ENCODE results near the gene FAAH. TPM values are rescaled to one million over a fixed set of nuclear protein-coding genes. Genes with fewer than 3 reads are reported as not detected.
"Not testable (repeated sequence)": the region's sequence is repeated elsewhere in the genome, so short reads cannot be mapped to it uniquely, and the experiment has no call there.

The FAAH gene
- total and polyA plus RNA-seq, 2 donors (not counting 1 experiment from before 2014, with no cell fraction given), result 0.61 to 1.7 TPM

GRCh38 chr1:46352363-46352762 is 41.8 kb upstream of the FAAH start:
- no peaks in the 10 kb centered on the region for H4K20me1 ChIP-seq (ENCODE audit: control insufficient read depth, extremely low read depth, insufficient read depth, low read length)
- no peak for TF ChIP-seq EZH2 (IDR thresholded peaks at IDR 0.05; ENCODE audit: low read length, missing control alignments)
- no peak for TF ChIP-seq CTCF (conservative IDR thresholded peaks at IDR 0.05 in 1 of 2, IDR thresholded peaks at IDR 0.05 in 1 of 2; ENCODE audit: low read depth in 1 of 2, low read length in 2 of 2)
- no peak overlapping the region for H3K9ac ChIP-seq (ENCODE audit: insufficient read depth, low read length)
- no peak overlapping the region for H3K4me2 ChIP-seq (ENCODE audit: extremely low read depth, insufficient read depth, low read length)
- H3K4me1 ChIP-seq (ENCODE audit: control insufficient read depth, extremely low read depth, insufficient read depth, low read length), result no peaks in the 10 kb centered on the region
- peaks cover 6% of the 10 kb centered on the region for H3K36me3 ChIP-seq (ENCODE audit: control insufficient read depth, insufficient read depth, low read length)
- no peak overlapping the region for H3K27ac ChIP-seq (ENCODE audit: insufficient read depth, low read length)
- DNase-seq (ENCODE audit: low read depth in 2 of 2), result no peak
- no peaks in the 10 kb centered on the region for H3K79me2 ChIP-seq (ENCODE audit: control insufficient read depth, insufficient read depth, low read length)
- no peak overlapping the region for H3K4me3 ChIP-seq (replicated peaks in 1 of 4; ENCODE audit: control extremely low read depth in 1 of 4, insufficient read depth in 1 of 4, low read depth in 3 of 4, low read length in 4 of 4)
- H3K27me3 ChIP-seq (ENCODE audit: control insufficient read depth, insufficient read depth, low read length), result no peaks in the 10 kb centered on the region
- no peak overlapping the region for H2AFZ ChIP-seq (ENCODE audit: low read length)
- H3K9me3 ChIP-seq (ENCODE audit: control insufficient read depth, insufficient read depth, low read depth, low read length), result no peaks in the 10 kb centered on the region

GRCh38 chr1:46355920-46356319 is 38.2 kb upstream of the FAAH start:
- not testable (repeated sequence) for H3K4me1 ChIP-seq (ENCODE audit: control insufficient read depth, extremely low read depth, insufficient read depth, low read length); H3K79me2 ChIP-seq (ENCODE audit: control insufficient read depth, insufficient read depth, low read length); H3K4me2 ChIP-seq (ENCODE audit: extremely low read depth, insufficient read depth, low read length); H3K9ac ChIP-seq (ENCODE audit: insufficient read depth, low read length); H3K27me3 ChIP-seq (ENCODE audit: control insufficient read depth, insufficient read depth, low read length); H4K20me1 ChIP-seq (ENCODE audit: control insufficient read depth, extremely low read depth, insufficient read depth, low read length); H3K36me3 ChIP-seq (ENCODE audit: control insufficient read depth, insufficient read depth, low read length); H3K4me3 ChIP-seq (replicated peaks in 1 of 4; ENCODE audit: control extremely low read depth in 1 of 4, insufficient read depth in 1 of 4, low read depth in 3 of 4, low read length in 4 of 4); H3K9me3 ChIP-seq (ENCODE audit: control insufficient read depth, insufficient read depth, low read depth, low read length); DNase-seq (ENCODE audit: low read depth in 2 of 2); H3K27ac ChIP-seq (ENCODE audit: insufficient read depth, low read length); H2AFZ ChIP-seq (ENCODE audit: low read length)

DNA sequence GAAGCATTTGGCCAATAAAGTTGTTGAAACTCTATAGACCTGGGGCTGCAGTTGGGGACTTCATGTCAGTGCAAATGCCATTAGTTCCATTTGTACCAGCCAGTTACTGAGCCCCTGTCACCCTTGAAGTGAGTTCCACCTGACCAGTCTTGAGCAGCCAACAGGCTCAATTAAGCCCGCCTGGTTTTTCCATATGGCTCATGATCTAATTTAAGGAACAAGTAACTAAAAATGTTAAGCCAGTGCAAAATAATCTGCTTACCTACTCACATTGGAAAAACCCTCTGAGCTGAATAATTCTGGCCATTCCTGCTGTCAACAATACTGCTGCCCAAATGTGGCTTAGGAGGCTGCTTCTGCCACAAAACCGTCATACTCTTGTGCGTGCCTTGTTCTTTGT is 32.0 kb upstream of the FAAH start:
- no peak overlapping the region for H3K4me2 ChIP-seq (ENCODE audit: extremely low read depth, insufficient read depth, low read length)
- no peak overlapping the region for H2AFZ ChIP-seq (ENCODE audit: low read length)
- TF ChIP-seq CTCF (conservative IDR thresholded peaks at IDR 0.05 in 1 of 2, IDR thresholded peaks at IDR 0.05 in 1 of 2; ENCODE audit: low read depth in 1 of 2, low read length in 2 of 2) (no peak), EZH2 (IDR thresholded peaks at IDR 0.05; ENCODE audit: low read length, missing control alignments) (no peak)
- no peak for DNase-seq (ENCODE audit: low read depth in 2 of 2)
- H3K4me3 ChIP-seq (replicated peaks in 1 of 4; ENCODE audit: control extremely low read depth in 1 of 4, insufficient read depth in 1 of 4, low read depth in 3 of 4, low read length in 4 of 4), result no peak overlapping the region
- no peaks in the 10 kb centered on the region for H3K9me3 ChIP-seq (ENCODE audit: control insufficient read depth, insufficient read depth, low read depth, low read length)
- H3K36me3 ChIP-seq (ENCODE audit: control insufficient read depth, insufficient read depth, low read length), result peaks cover 10% of the 10 kb centered on the region
- no peaks in the 10 kb centered on the region for H3K79me2 ChIP-seq (ENCODE audit: control insufficient read depth, insufficient read depth, low read length)
- no peaks in the 10 kb centered on the region for H4K20me1 ChIP-seq (ENCODE audit: control insufficient read depth, extremely low read depth, insufficient read depth, low read length)
- no peak overlapping the region for H3K27ac ChIP-seq (ENCODE audit: insufficient read depth, low read length)
- no peak overlapping the region for H3K9ac ChIP-seq (ENCODE audit: insufficient read depth, low read length)
- no peaks in the 10 kb centered on the region for H3K4me1 ChIP-seq (ENCODE audit: control insufficient read depth, extremely low read depth, insufficient read depth, low read length)
- no peaks in the 10 kb centered on the region for H3K27me3 ChIP-seq (ENCODE audit: control insufficient read depth, insufficient read depth, low read length)
